GM06990 (cell line): ENCODE data around the gene PDZRN3.

Experiments
- DNase-seq: peaks from one replicate; pipeline ENCODE4 v3.0.0-alpha.2; 2011; ENCODE audit not compliant: insufficient read length; ENCODE audit errors: extremely low read depth
- H3K27me3 ChIP-seq: replicated peaks from 2 replicates; pipeline ENCODE4 v1.6.0; 2011; ENCODE audit warnings: low read length; ENCODE audit not compliant: control insufficient read depth, insufficient read depth
- H3K36me3 ChIP-seq: 2 replicates; pipeline ENCODE4 v1.5.1; 2011; ENCODE audit warnings: low read length; ENCODE audit not compliant: control insufficient read depth, insufficient read depth
- H3K4me3 ChIP-seq: replicated peaks from 2 replicates; pipeline ENCODE4 v1.5.1; 2011; ENCODE audit warnings: low read depth, mild to moderate bottlenecking, control low read depth, low read length
- CTCF ChIP-seq: IDR thresholded peaks from 2 replicates; pipeline ENCODE4 v1.5.1; 2011; ENCODE audit warnings: low read length, control low read depth, mild to moderate bottlenecking, inconsistent platforms; ENCODE audit not compliant: insufficient read depth, poor library complexity, severe bottlenecking

The PDZRN3 gene

GRCh38 chr3:73353649-73354217 is 271.0 kb downstream of the PDZRN3 start:
- Histone ChIP-seq H3K4me3 (no peak overlapping the region), H3K27me3 (no peaks in the 10 kb centered on the region; the same call in 1 of the 2 replicates), H3K36me3 (no peaks in the 10 kb centered on the region)
- no peak for DNase-seq
- no peak for TF ChIP-seq CTCF

GRCh38 chr3:73352841-73353645 is 271.7 kb downstream of the PDZRN3 start:
- no peak for DNase-seq
- H3K36me3 ChIP-seq: no peaks in the 10 kb centered on the region
- H3K4me3 ChIP-seq: no peak overlapping the region
- TF ChIP-seq CTCF: no peak
- no peaks in the 10 kb centered on the region; the same call in none of the 2 replicates for H3K27me3 ChIP-seq

GRCh38 chr3:73351423-73352071 is 273.2 kb downstream of the PDZRN3 start:
- H3K4me3 ChIP-seq: no peak overlapping the region
- no peak for TF ChIP-seq CTCF
- no peak for DNase-seq
- H3K36me3 ChIP-seq: no peaks in the 10 kb centered on the region
- no peaks in the 10 kb centered on the region; the same call in none of the 2 replicates for H3K27me3 ChIP-seq

GRCh38 chr3:73350996-73351395 is 273.7 kb downstream of the PDZRN3 start:
- no peaks in the 10 kb centered on the region; the same call in none of the 2 replicates for H3K27me3 ChIP-seq
- H3K4me3 ChIP-seq: no peak overlapping the region
- no peaks in the 10 kb centered on the region for H3K36me3 ChIP-seq
- TF ChIP-seq CTCF: no peak
- DNase-seq: no peak

- Histone ChIP-seq H3K27me3 (no peaks in the 10 kb centered on the region; the same call in none of the 2 replicates), H3K36me3 (no peaks in the 10 kb centered on the region), H3K4me3 (no peak overlapping the region)
- TF ChIP-seq CTCF: no peak
- DNase-seq: no peak
These were observed 275.1 kb downstream of the PDZRN3 start for GRCh38 chr3:73349657-73350056.
